Smooth muscle cell (in vitro differentiated cells): ENCODE results near the gene CDH2. TPM values are rescaled to one million over a fixed set of nuclear protein-coding genes. Genes with fewer than 3 reads are reported as not detected.

ENCODE experiments used
- DNase-seq: peaks from one replicate; lab custom pipeline; 2025; ENCODE audit not compliant: unreplicated experiment; lab: John Stamatoyannopoulos, UW
- H2AFZ ChIP-seq: fragments of 200-600 bp; sonication (generic); 2 replicates; pipeline ENCODE4 v1.6.0; 2016; ENCODE audit warnings: antibody characterized with exemption, low read depth, mild to moderate bottlenecking
- H3F3A ChIP-seq: fragments of 200-600 bp; sonication (generic); 2 replicates; pipeline ENCODE4 v1.6.0; 2017; ENCODE audit warnings: antibody characterized with exemption, low read depth
- H3K27ac ChIP-seq: fragments of 200-600 bp; sonication (generic); 2 replicates; pipeline ENCODE4 v1.5.1; 2016; ENCODE audit warnings: low read depth, mild to moderate bottlenecking
- H3K27me3 ChIP-seq: fragments of 200-600 bp; sonication (generic); 2 replicates; pipeline ENCODE4 v1.6.1; 2016; ENCODE audit warnings: low read depth, mild to moderate bottlenecking
- H3K36me3 ChIP-seq: fragments of 200-600 bp; sonication (generic); 2 replicates; pipeline ENCODE4 v1.5.1; 2016; ENCODE audit warnings: low read depth
- H3K4me1 ChIP-seq: fragments of 200-600 bp; sonication (generic); 2 replicates; pipeline ENCODE4 v1.5.1; 2016; ENCODE audit warnings: low read depth
- H3K4me2 ChIP-seq: fragments of 200-600 bp; sonication (generic); 2 replicates; pipeline ENCODE4 v1.6.0; 2016; ENCODE audit warnings: mild to moderate bottlenecking
- H3K4me3 ChIP-seq: fragments of 200-600 bp; sonication (generic); 2 replicates; pipeline ENCODE4 v1.5.1; 2016; ENCODE audit warnings: mild to moderate bottlenecking
- H3K79me2 ChIP-seq: fragments of 200-600 bp; sonication (generic); 2 replicates; pipeline ENCODE4 v1.6.0; 2016; ENCODE audit warnings: low read depth, mild to moderate bottlenecking
- H3K9ac ChIP-seq: fragments of 200-600 bp; sonication (generic); 2 replicates; pipeline ENCODE4 v1.6.0; 2016; ENCODE audit warnings: low read depth
- H3K9me3 ChIP-seq: fragments of 200-600 bp; sonication (generic); replicated peaks from 2 replicates; pipeline ENCODE4 v1.5.1; 2016; ENCODE audit warnings: low read depth
- H4K20me1 ChIP-seq: fragments of 200-600 bp; sonication (generic); 2 replicates; pipeline ENCODE4 v1.6.0; 2016; ENCODE audit warnings: low read depth
- WGBS: methylation state at CpG from one replicate; pipeline ENCODE4 v1.1.7; 2016; ENCODE audit warnings: low lambda C conversion rate; 5-methylcytosine and 5-hydroxymethylcytosine counted together
- polyA plus RNA-seq: library from polyadenylated mRNA; unstranded; fragments of >200 nt; fragmentation: Nextera tagmentation; extraction: Ambion mirVana; gene quantifications from 2 replicates; pipeline ENCODE4 v1.2.1, GENCODE V29; 2016
- total RNA-seq: library from RNA; depleted of rRNA; stranded (reverse); fragments of >200 nt; gene quantifications from 2 replicates; pipeline ENCODE4 v1.2.3, GENCODE V29; 2014
- TF ChIP-seq, protein P1 (sequence below): fragments of 200-600 bp; sonication (generic); IDR thresholded peaks from 2 replicates; pipeline ENCODE4 v1.5.1; 2017; ENCODE audit warnings: borderline replicate concordance, mild to moderate bottlenecking, antibody characterized with exemption; ENCODE audit not compliant: insufficient read depth, poor library complexity, severe bottlenecking

CDH2 gene
- total and polyA plus RNA-seq, 2 experiments from 2014 or later, result 132 to 251 TPM

- H3K9me3 ChIP-seq, result no peaks in the 10 kb centered on the region
- no peaks in the 10 kb centered on the region for H3F3A ChIP-seq
- no peak overlapping the region for H3K9ac ChIP-seq
- DNase-seq, result no peak
- no peak overlapping the region for H2AFZ ChIP-seq
- H3K4me2 ChIP-seq, result no peak overlapping the region
- no peak overlapping the region for H3K27ac ChIP-seq
- TF ChIP-seq, protein P1, sequence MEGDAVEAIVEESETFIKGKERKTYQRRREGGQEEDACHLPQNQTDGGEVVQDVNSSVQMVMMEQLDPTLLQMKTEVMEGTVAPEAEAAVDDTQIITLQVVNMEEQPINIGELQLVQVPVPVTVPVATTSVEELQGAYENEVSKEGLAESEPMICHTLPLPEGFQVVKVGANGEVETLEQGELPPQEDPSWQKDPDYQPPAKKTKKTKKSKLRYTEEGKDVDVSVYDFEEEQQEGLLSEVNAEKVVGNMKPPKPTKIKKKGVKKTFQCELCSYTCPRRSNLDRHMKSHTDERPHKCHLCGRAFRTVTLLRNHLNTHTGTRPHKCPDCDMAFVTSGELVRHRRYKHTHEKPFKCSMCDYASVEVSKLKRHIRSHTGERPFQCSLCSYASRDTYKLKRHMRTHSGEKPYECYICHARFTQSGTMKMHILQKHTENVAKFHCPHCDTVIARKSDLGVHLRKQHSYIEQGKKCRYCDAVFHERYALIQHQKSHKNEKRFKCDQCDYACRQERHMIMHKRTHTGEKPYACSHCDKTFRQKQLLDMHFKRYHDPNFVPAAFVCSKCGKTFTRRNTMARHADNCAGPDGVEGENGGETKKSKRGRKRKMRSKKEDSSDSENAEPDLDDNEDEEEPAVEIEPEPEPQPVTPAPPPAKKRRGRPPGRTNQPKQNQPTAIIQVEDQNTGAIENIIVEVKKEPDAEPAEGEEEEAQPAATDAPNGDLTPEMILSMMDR, result no peak
- no peak overlapping the region for H3K4me3 ChIP-seq
- H3K27me3 ChIP-seq, result no peaks in the 10 kb centered on the region
- no peaks in the 10 kb centered on the region for H3K4me1 ChIP-seq
- H4K20me1 ChIP-seq, result no peaks in the 10 kb centered on the region
- H3K79me2 ChIP-seq, result no peaks in the 10 kb centered on the region
- peaks cover 5% of the 10 kb centered on the region for H3K36me3 ChIP-seq
- 97% methylated on average over 1 of the region's 1 CpG for WGBS
Observed at GRCh38 chr18:27969206-27969605, 207.7 kb downstream of the CDH2 start.

- Histone ChIP-seq H4K20me1 (no peaks in the 10 kb centered on the region), H3K27ac (peak overlapping the region; percentile 3), H3K27me3 (no peaks in the 10 kb centered on the region), H3K36me3 (no peaks in the 10 kb centered on the region), H3K9ac (no peak overlapping the region), H3K4me1 (no peaks in the 10 kb centered on the region), H3K9me3 (no peaks in the 10 kb centered on the region), H3F3A (no peaks in the 10 kb centered on the region), H2AFZ (no peak overlapping the region), H3K4me3 (no peak overlapping the region), H3K79me2 (no peaks in the 10 kb centered on the region), H3K4me2 (no peak overlapping the region)
- TF ChIP-seq, protein P1, result no peak
- no peak for DNase-seq
- 37% methylated on average over 4 of the region's 4 CpGs for WGBS
Observed at GRCh38 chr18:27967913-27968824, 208.8 kb downstream of the CDH2 start.

DNA sequence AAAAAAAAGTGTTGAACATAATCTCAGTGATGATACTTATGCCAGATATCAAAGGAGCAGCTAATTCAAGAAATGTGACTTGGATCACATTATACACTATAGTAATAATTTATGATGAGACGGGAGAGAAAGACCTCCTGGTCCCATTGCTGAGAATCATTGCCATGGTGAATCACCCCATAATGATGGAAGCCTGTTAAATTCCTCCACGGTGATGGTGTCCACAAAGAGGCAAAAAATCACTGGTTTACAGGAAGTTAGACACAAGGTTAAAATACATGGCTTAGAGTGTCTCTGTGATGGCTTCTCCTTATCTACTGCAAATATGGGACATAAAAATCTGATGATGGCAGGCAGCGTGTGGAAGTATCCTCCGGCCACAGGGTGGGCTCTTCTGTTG is 210.0 kb downstream of the CDH2 start:
- H2AFZ ChIP-seq, result no peak overlapping the region
- no peaks in the 10 kb centered on the region for H3K79me2 ChIP-seq
- no peaks in the 10 kb centered on the region for H3K4me1 ChIP-seq
- H3K36me3 ChIP-seq, result peaks cover 10% of the 10 kb centered on the region
- no peak overlapping the region for H3K9ac ChIP-seq
- no peaks in the 10 kb centered on the region for H3F3A ChIP-seq
- H3K4me2 ChIP-seq, result no peak overlapping the region
- 48% methylated on average over 4 of the region's 4 CpGs for WGBS
- TF ChIP-seq, protein P1, result no peak
- H3K9me3 ChIP-seq, result no peaks in the 10 kb centered on the region
- H3K4me3 ChIP-seq, result no peak overlapping the region
- peak overlapping the region; percentile 9 for H3K27ac ChIP-seq
- H4K20me1 ChIP-seq, result no peaks in the 10 kb centered on the region
- no peaks in the 10 kb centered on the region for H3K27me3 ChIP-seq
- DNase-seq, result no peak

- H3K4me1 ChIP-seq, result no peaks in the 10 kb centered on the region
- no peak overlapping the region for H3K9ac ChIP-seq
- H3K79me2 ChIP-seq, result no peaks in the 10 kb centered on the region
- H3F3A ChIP-seq, result no peaks in the 10 kb centered on the region
- H3K27me3 ChIP-seq, result no peaks in the 10 kb centered on the region
- H3K4me2 ChIP-seq, result no peak overlapping the region
- no peaks in the 10 kb centered on the region for H3K9me3 ChIP-seq
- H2AFZ ChIP-seq, result no peak overlapping the region
- TF ChIP-seq, protein P1, result no peak
- DNase-seq, result no peak
- H4K20me1 ChIP-seq, result no peaks in the 10 kb centered on the region
- 19% methylated on average over 1 of the region's 1 CpG for WGBS
- peaks cover 13% of the 10 kb centered on the region for H3K36me3 ChIP-seq
- no peak overlapping the region for H3K27ac ChIP-seq
- no peak overlapping the region for H3K4me3 ChIP-seq
Observed at GRCh38 chr18:27964811-27965210, 212.1 kb downstream of the CDH2 start.
